ENCODE data around the gene TENT5A. TPM values are rescaled to one million over a fixed set of nuclear protein-coding genes. Genes with fewer than 3 reads are reported as not detected.
"Not testable (repeated sequence)": the region's sequence is repeated elsewhere in the genome, so short reads cannot be mapped to it uniquely, and the experiment has no call there.

The TENT5A gene
- total RNA-seq, 4 donors from 2014 or later, result 18.4 to 26.6 (median 24.7) TPM

- DNase-seq (ENCODE audit: low spot score in 2 of 2), result no peak
- WGBS, 2 donors, result 25 to 44% methylated on average over 5 of the region's 5 CpGs
- TF ChIP-seq CTCF (IDR thresholded peaks at IDR 0.05) (no peak), POLR2A (IDR thresholded peaks at IDR 0.05) (no peak)
- intact Hi-C loops (cut with DNase I; ENCODE audit: low total_unique reads), result no loop called here
- peak overlapping the region; percentile 13 for H3K4me3 ChIP-seq (ENCODE audit: low read depth, poor library complexity, severe bottlenecking)
These were observed 2.8 kb downstream of the TENT5A start for GRCh38 chr6:81749707-81750106.

GRCh38 chr6:81748994-81749393 is 3.5 kb downstream of the TENT5A start:
- DNase-seq (ENCODE audit: low spot score in 2 of 2), result no peak
- TF ChIP-seq CTCF (IDR thresholded peaks at IDR 0.05) (no peak), POLR2A (IDR thresholded peaks at IDR 0.05) (no peak)
- intact Hi-C loops (cut with DNase I; ENCODE audit: low total_unique reads), result no loop called here
- 10 to 12% methylated on average over 5 of the region's 5 CpGs for WGBS, 2 donors
- no peak overlapping the region for H3K4me3 ChIP-seq (ENCODE audit: low read depth, poor library complexity, severe bottlenecking)

GRCh38 chr6:81747327-81747726 is 5.2 kb downstream of the TENT5A start:
- no peak for DNase-seq (ENCODE audit: low spot score in 2 of 2)

DNA sequence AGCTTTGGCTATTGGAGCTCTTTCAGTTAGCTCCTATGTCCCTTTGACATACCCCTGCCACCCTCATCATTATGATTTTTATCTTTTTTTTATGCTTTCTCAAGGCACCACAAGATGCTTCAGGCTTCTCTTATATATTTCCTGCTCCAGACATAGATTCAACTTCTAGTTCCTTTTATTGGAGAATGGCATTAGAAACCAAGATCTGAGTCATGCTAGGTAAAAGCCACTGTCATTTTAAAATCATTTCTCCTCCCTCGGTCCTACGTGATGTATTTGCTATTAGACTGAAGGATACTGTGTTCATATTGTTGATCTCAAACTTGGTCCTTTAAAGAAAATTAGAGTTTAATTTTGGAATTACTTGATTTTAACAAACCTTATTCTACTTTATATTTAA is 8.3 kb downstream of the TENT5A start:
- no peak for TF ChIP-seq POLR2A (IDR thresholded peaks at IDR 0.05)
- no peak for TF ChIP-seq CTCF (IDR thresholded peaks at IDR 0.05)
- intact Hi-C loops (cut with DNase I; ENCODE audit: low total_unique reads), result no loop called here
- WGBS, 2 donors, result 48 to 52% methylated on average over 2 of the region's 2 CpGs
- H3K4me3 ChIP-seq (ENCODE audit: low read depth, poor library complexity, severe bottlenecking), result no peak overlapping the region
- no peak for DNase-seq (ENCODE audit: low spot score in 2 of 2)

More at GRCh38 chr6:81747327-81747726, 5.2 kb downstream of the TENT5A start:
- TF ChIP-seq POLR2A (IDR thresholded peaks at IDR 0.05) (no peak), CTCF (IDR thresholded peaks at IDR 0.05) (no peak)
- 48 to 64% methylated on average over 4 of the region's 4 CpGs for whole genome bisulfite sequencing, 2 donors
- no peak overlapping the region for H3K4me3 ChIP-seq (ENCODE audit: low read depth, poor library complexity, severe bottlenecking)
- intact Hi-C loops (cut with DNase I; ENCODE audit: low total_unique reads), result no loop called here

- intact Hi-C loops (cut with DNase I; ENCODE audit: low total_unique reads), result no loop called here
- TF ChIP-seq CTCF (IDR thresholded peaks at IDR 0.05) (no peak), POLR2A (IDR thresholded peaks at IDR 0.05) (no peak)
- WGBS, 2 donors, result 59 to 63% methylated on average over 1 of the region's 1 CpG
- DNase-seq (ENCODE audit: low spot score in 2 of 2), result no peak
- H3K4me3 ChIP-seq (ENCODE audit: low read depth, poor library complexity, severe bottlenecking), result no peak overlapping the region
These were observed 8.8 kb downstream of the TENT5A start for GRCh38 chr6:81743649-81744048.

GRCh38 chr6:81741689-81742088 is 10.8 kb downstream of the TENT5A start:
- no peak overlapping the region for H3K4me3 ChIP-seq (ENCODE audit: low read depth, poor library complexity, severe bottlenecking)
- DNase-seq (ENCODE audit: low spot score in 2 of 2), result no peak
- WGBS, 2 donors, result 45 to 55% methylated on average over 2 of the region's 2 CpGs
- intact Hi-C loops (cut with DNase I; ENCODE audit: low total_unique reads), result no loop called here
- TF ChIP-seq CTCF (IDR thresholded peaks at IDR 0.05), result no peak
- TF ChIP-seq POLR2A (IDR thresholded peaks at IDR 0.05), result no peak

GRCh38 chr6:81740591-81740990 is 11.9 kb downstream of the TENT5A start:
- DNase-seq (ENCODE audit: low spot score in 2 of 2); intact Hi-C loops (cut with DNase I; ENCODE audit: low total_unique reads); H3K4me3 ChIP-seq (ENCODE audit: low read depth, poor library complexity, severe bottlenecking): not testable (repeated sequence)

All from lower leg skin (tissue), 4 donors.